B cell (primary cell): ENCODE results near the gene MEGF11.

ENCODE experiments used
- EZH2 ChIP-seq: IDR thresholded peaks from 2 replicates; pipeline ENCODE4 v1.6.1; 2012; ENCODE audit warnings: borderline replicate concordance, low read depth, mild to moderate bottlenecking, moderate library complexity, low read length; ENCODE audit not compliant: insufficient read depth, poor library complexity, severe bottlenecking
- TF ChIP-seq, protein P1 (sequence below): fragments of 200-600 bp; IDR thresholded peaks from one replicate; pipeline ENCODE4 v1.8.0; 2022; ENCODE audit warnings: antibody characterized with exemption, mild to moderate bottlenecking

GRCh38 chr15:65998486-65998885, 255.1 kb downstream of the MEGF11 start:
- TF ChIP-seq, protein P1, sequence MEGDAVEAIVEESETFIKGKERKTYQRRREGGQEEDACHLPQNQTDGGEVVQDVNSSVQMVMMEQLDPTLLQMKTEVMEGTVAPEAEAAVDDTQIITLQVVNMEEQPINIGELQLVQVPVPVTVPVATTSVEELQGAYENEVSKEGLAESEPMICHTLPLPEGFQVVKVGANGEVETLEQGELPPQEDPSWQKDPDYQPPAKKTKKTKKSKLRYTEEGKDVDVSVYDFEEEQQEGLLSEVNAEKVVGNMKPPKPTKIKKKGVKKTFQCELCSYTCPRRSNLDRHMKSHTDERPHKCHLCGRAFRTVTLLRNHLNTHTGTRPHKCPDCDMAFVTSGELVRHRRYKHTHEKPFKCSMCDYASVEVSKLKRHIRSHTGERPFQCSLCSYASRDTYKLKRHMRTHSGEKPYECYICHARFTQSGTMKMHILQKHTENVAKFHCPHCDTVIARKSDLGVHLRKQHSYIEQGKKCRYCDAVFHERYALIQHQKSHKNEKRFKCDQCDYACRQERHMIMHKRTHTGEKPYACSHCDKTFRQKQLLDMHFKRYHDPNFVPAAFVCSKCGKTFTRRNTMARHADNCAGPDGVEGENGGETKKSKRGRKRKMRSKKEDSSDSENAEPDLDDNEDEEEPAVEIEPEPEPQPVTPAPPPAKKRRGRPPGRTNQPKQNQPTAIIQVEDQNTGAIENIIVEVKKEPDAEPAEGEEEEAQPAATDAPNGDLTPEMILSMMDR: no peak
- no peak for TF ChIP-seq EZH2
